ENCODE measurements around the gene ABI3BP. TPM values are rescaled to one million over a fixed set of nuclear protein-coding genes. Genes with fewer than 3 reads are reported as not detected.

The ABI3BP gene
- total and polyA plus RNA-seq, 2 experiments from 2014 or later = 0.42 to 0.57 TPM

- TF ChIP-seq, protein P1, sequence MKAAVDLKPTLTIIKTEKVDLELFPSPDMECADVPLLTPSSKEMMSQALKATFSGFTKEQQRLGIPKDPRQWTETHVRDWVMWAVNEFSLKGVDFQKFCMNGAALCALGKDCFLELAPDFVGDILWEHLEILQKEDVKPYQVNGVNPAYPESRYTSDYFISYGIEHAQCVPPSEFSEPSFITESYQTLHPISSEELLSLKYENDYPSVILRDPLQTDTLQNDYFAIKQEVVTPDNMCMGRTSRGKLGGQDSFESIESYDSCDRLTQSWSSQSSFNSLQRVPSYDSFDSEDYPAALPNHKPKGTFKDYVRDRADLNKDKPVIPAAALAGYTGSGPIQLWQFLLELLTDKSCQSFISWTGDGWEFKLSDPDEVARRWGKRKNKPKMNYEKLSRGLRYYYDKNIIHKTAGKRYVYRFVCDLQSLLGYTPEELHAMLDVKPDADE (IDR thresholded peaks at IDR 0.05) = no peak
- no peak for TF ChIP-seq JUNB (IDR thresholded peaks at IDR 0.05; ENCODE audit: unreplicated experiment)
Observed at GRCh38 chr3:100815583-100815982, 177.6 kb downstream of the ABI3BP start (continued).

- no peaks in the 10 kb centered on the region for H3F3A ChIP-seq (replicated peaks; ENCODE audit: low read depth)
- Mint-ChIP-seq H3K36me3 (ENCODE audit: low read depth) (no peaks in the 10 kb centered on the region), H3K27me3 (ENCODE audit: insufficient read depth, low read depth, poor library complexity) (no peaks in the 10 kb centered on the region), H3K4me1 (no peaks in the 10 kb centered on the region), H3K9me3 (no peaks in the 10 kb centered on the region), H3K4me3 (no peak overlapping the region), H3K27ac (no peak overlapping the region)
- H3K4me1 ChIP-seq (ENCODE audit: insufficient read depth) = no peaks in the 10 kb centered on the region
- no peaks in the 10 kb centered on the region for H3K79me2 ChIP-seq (replicated peaks; ENCODE audit: insufficient read depth)
- H3K4me3 ChIP-seq = no peak overlapping the region
- H3K36me3 ChIP-seq (ENCODE audit: insufficient read depth) = no peaks in the 10 kb centered on the region
- TF ChIP-seq STAT1 (IDR thresholded peaks at IDR 0.05; ENCODE audit: unreplicated experiment) (no peak), NANOG (IDR thresholded peaks at IDR 0.05; ENCODE audit: borderline replicate concordance) (no peak), POLR2AphosphoS5 (IDR thresholded peaks at IDR 0.05; ENCODE audit: low read depth) (no peak)
- H2AFZ ChIP-seq = no peak overlapping the region
- DNase-seq (ENCODE audit: low spot score) (no peak), ATAC-seq (no peak)
- H4K20me1 ChIP-seq (replicated peaks; ENCODE audit: insufficient read depth) = no peaks in the 10 kb centered on the region
- no peak overlapping the region for H3K4me2 ChIP-seq
- no peaks in the 10 kb centered on the region for H3K27me3 ChIP-seq (ENCODE audit: insufficient read depth)
- H3K27ac ChIP-seq (ENCODE audit: low read depth) = no peak overlapping the region
- no peaks in the 10 kb centered on the region for H3K9me2 ChIP-seq (ENCODE audit: insufficient read depth)
Observed at GRCh38 chr3:100813828-100814227, 179.4 kb downstream of the ABI3BP start.

- H3K36me3 Mint-ChIP-seq (ENCODE audit: low read depth) = no peaks in the 10 kb centered on the region
- DNase-seq (ENCODE audit: low spot score) (no peak), ATAC-seq (no peak)
- H3K4me1 ChIP-seq (ENCODE audit: insufficient read depth) = no peaks in the 10 kb centered on the region
- no peaks in the 10 kb centered on the region for H3K4me1 Mint-ChIP-seq
- H3K9me3 Mint-ChIP-seq = no peaks in the 10 kb centered on the region
- no peak overlapping the region for H2AFZ ChIP-seq
- no peak overlapping the region for H3K4me3 ChIP-seq
- no peak overlapping the region for H3K27ac ChIP-seq (ENCODE audit: low read depth)
- H4K20me1 ChIP-seq (replicated peaks; ENCODE audit: insufficient read depth) = no peaks in the 10 kb centered on the region
- H3K27ac Mint-ChIP-seq = no peak overlapping the region
- no peaks in the 10 kb centered on the region for H3K36me3 ChIP-seq (ENCODE audit: insufficient read depth)
- no peaks in the 10 kb centered on the region for H3K9me2 ChIP-seq (ENCODE audit: insufficient read depth)
- H3K4me2 ChIP-seq = no peak overlapping the region
- H3K27me3 Mint-ChIP-seq (ENCODE audit: insufficient read depth, low read depth, poor library complexity) = no peaks in the 10 kb centered on the region
- H3F3A ChIP-seq (replicated peaks; ENCODE audit: low read depth) = no peaks in the 10 kb centered on the region
- no peaks in the 10 kb centered on the region for H3K27me3 ChIP-seq (ENCODE audit: insufficient read depth)
- H3K79me2 ChIP-seq (replicated peaks; ENCODE audit: insufficient read depth) = no peaks in the 10 kb centered on the region
- H3K4me3 Mint-ChIP-seq = no peak overlapping the region
- no peak for TF ChIP-seq ZNF114 (CRISPR knock-in tag; IDR thresholded peaks at IDR 0.05)
- TF ChIP-seq, protein P1 (IDR thresholded peaks at IDR 0.05) = no peak
- TF ChIP-seq, protein P2, sequence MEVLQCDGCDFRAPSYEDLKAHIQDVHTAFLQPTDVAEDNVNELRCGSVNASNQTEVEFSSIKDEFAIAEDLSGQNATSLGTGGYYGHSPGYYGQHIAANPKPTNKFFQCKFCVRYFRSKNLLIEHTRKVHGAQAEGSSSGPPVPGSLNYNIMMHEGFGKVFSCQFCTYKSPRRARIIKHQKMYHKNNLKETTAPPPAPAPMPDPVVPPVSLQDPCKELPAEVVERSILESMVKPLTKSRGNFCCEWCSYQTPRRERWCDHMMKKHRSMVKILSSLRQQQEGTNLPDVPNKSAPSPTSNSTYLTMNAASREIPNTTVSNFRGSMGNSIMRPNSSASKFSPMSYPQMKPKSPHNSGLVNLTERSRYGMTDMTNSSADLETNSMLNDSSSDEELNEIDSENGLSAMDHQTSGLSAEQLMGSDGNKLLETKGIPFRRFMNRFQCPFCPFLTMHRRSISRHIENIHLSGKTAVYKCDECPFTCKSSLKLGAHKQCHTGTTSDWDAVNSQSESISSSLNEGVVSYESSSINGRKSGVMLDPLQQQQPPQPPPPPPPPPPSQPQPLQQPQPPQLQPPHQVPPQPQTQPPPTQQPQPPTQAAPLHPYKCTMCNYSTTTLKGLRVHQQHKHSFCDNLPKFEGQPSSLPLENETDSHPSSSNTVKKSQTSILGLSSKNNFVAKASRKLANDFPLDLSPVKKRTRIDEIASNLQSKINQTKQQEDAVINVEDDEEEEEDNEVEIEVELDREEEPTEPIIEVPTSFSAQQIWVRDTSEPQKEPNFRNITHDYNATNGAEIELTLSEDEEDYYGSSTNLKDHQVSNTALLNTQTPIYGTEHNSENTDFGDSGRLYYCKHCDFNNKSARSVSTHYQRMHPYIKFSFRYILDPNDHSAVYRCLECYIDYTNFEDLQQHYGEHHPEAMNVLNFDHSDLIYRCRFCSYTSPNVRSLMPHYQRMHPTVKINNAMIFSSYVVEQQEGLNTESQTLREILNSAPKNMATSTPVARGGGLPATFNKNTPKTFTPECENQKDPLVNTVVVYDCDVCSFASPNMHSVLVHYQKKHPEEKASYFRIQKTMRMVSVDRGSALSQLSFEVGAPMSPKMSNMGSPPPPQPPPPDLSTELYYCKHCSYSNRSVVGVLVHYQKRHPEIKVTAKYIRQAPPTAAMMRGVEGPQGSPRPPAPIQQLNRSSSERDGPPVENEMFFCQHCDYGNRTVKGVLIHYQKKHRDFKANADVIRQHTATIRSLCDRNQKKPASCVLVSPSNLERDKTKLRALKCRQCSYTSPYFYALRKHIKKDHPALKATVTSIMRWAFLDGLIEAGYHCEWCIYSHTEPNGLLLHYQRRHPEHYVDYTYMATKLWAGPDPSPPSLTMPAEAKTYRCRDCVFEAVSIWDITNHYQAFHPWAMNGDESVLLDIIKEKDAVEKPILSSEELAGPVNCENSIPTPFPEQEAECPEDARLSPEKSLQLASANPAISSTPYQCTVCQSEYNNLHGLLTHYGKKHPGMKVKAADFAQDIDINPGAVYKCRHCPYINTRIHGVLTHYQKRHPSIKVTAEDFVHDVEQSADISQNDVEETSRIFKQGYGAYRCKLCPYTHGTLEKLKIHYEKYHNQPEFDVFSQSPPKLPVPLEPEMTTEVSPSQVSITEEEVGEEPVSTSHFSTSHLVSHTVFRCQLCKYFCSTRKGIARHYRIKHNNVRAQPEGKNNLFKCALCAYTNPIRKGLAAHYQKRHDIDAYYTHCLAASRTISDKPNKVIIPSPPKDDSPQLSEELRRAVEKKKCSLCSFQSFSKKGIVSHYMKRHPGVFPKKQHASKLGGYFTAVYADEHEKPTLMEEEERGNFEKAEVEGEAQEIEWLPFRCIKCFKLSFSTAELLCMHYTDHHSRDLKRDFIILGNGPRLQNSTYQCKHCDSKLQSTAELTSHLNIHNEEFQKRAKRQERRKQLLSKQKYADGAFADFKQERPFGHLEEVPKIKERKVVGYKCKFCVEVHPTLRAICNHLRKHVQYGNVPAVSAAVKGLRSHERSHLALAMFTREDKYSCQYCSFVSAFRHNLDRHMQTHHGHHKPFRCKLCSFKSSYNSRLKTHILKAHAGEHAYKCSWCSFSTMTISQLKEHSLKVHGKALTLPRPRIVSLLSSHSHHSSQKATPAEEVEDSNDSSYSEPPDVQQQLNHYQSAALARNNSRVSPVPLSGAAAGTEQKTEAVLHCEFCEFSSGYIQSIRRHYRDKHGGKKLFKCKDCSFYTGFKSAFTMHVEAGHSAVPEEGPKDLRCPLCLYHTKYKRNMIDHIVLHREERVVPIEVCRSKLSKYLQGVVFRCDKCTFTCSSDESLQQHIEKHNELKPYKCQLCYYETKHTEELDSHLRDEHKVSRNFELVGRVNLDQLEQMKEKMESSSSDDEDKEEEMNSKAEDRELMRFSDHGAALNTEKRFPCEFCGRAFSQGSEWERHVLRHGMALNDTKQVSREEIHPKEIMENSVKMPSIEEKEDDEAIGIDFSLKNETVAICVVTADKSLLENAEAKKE (CRISPR knock-in tag; IDR thresholded peaks at IDR 0.05) = no peak
- TF ChIP-seq JUNB (IDR thresholded peaks at IDR 0.05; ENCODE audit: unreplicated experiment) = no peak
- no peak for TF ChIP-seq POLR2AphosphoS5 (IDR thresholded peaks at IDR 0.05; ENCODE audit: low read depth)
- no peak for TF ChIP-seq EZH2 (IDR thresholded peaks at IDR 0.05; ENCODE audit: low read depth, unreplicated experiment)
- no peak for TF ChIP-seq CTCF (conservative IDR thresholded peaks at IDR 0.05; ENCODE audit: low read depth in 2 of 2)
Observed at GRCh38 chr3:100811779-100812507, 181.3 kb downstream of the ABI3BP start.

All from GM23338 (cell line).